Left lung (tissue), 10 donors: ENCODE measurements around the gene TRAF3. TPM values are rescaled to one million over a fixed set of nuclear protein-coding genes. Genes with fewer than 3 reads are reported as not detected.

Experiments
- ATAC-seq: fragments of 200-7000 bp; cut with Tn5 transposase; one replicate; pipeline ENCODE4 v1.9.1; 2020; ENCODE audit warnings: moderate library complexity
- DNase-seq, 4 donors: peaks; one replicate each; pipeline ENCODE4 v3.0.0-alpha.2; 2013 to 2020
- H3K27ac ChIP-seq, 2 donors: fragments of 200-600 bp; sonication (generic) in 1 of 2; one replicate each; pipeline versions ENCODE4 v1.5.0 to v1.8.0; 2020 to 2021
- H3K27me3 ChIP-seq, 2 donors: fragments of 200-600 bp; sonication (generic) in 1 of 2; one replicate each; pipeline versions ENCODE4 v1.5.0 to v1.8.0; 2020 to 2021
- H3K36me3 ChIP-seq, 2 donors: fragments of 200-600 bp; sonication (generic) in 1 of 2; one replicate each; pipeline versions ENCODE4 v1.5.0 to v1.8.0; 2020 to 2021
- H3K4me1 ChIP-seq, 2 donors: fragments of 200-600 bp; one replicate each; pipeline ENCODE4 v1.8.0; 2021
- H3K4me3 ChIP-seq, 2 donors: fragments of 200-600 bp; sonication (generic) in 1 of 2; one replicate each; pipeline versions ENCODE4 v1.5.0 to v1.8.0; 2020 to 2021; ENCODE audit warnings: mild to moderate bottlenecking in 1 of 2
- H3K9me3 ChIP-seq, 2 donors: fragments of 200-600 bp; sonication (generic) in 1 of 2; one replicate each; pipeline versions ENCODE4 v1.5.0 to v1.8.0; 2020 to 2021
- CTCF ChIP-seq, 2 donors: fragments of 200-600 bp; sonication (generic) in 1 of 2; IDR thresholded peaks; one replicate each; pipeline versions ENCODE4 v1.5.0 to v1.8.0; 2021; ENCODE audit warnings: antibody characterized with exemption in 2 of 2
- intact Hi-C, 2 donors: fragments of 100-400 bp; cut with DNase I; formaldehyde crosslinking; loops; one replicate each; pipeline versions ENCODE4 v1.11.2 to v1.14.2; 2022
- polyA plus RNA-seq, 6 donors: library from polyadenylated mRNA; unstranded; fragments of 120-200 nt; gene quantifications; one replicate each; pipeline ENCODE4 v1.2.1, GENCODE V29; 2013; ENCODE audit not compliant: insufficient read length in 6 of 6
- total RNA-seq, 2 donors: library from RNA; stranded (reverse); fragmentation: NEBNext Ultra II Directional; extraction: Animal tissue kit (Norgen Biotek cat#: 25700); gene quantifications; one replicate each; pipeline ENCODE4 v1.2.1, GENCODE V29; 2021
- donor health status: DM: no; HTN: yes; CAD: no.
- donor health status: DM: no; HTN: no; CAD: no.

TRAF3 gene
- total and polyA plus RNA-seq, 8 donors = 10.9 to 25.1 (median 13.1) TPM

GRCh38 chr14:102900631-102901571 is 123.7 kb downstream of the TRAF3 start:
- H3K9me3 ChIP-seq = no peaks in the 10 kb centered on the region
- intact Hi-C loops = no loop called here
- TF ChIP-seq CTCF (IDR thresholded peaks at IDR 0.05) = no peak
- peak; percentile 31 for ATAC-seq
- H3K4me3 ChIP-seq = no peak overlapping the region
- no peaks in the 10 kb centered on the region for H3K27me3 ChIP-seq
- H3K36me3 ChIP-seq = peaks cover 0 to 79% of the 10 kb centered on the region in 2 donors
- H3K4me1 ChIP-seq = peaks cover 8 to 10% of the 10 kb centered on the region in 2 donors
- peak in 1 of 4 donors; percentile 38 for DNase-seq
- peak overlapping the region in 1 of 2 donors; percentile 48 for H3K27ac ChIP-seq

GRCh38 chr14:102901633-102902032 is 124.4 kb downstream of the TRAF3 start:
- H3K36me3 ChIP-seq = peaks cover 0 to 81% of the 10 kb centered on the region in 2 donors
- intact Hi-C loops = no loop called here
- ATAC-seq = no peak
- no peak for TF ChIP-seq CTCF (IDR thresholded peaks at IDR 0.05)
- H3K27ac ChIP-seq = no peak overlapping the region
- H3K9me3 ChIP-seq = no peaks in the 10 kb centered on the region
- peaks cover 8 to 10% of the 10 kb centered on the region in 2 donors for H3K4me1 ChIP-seq
- DNase-seq = no peak
- H3K27me3 ChIP-seq = no peaks in the 10 kb centered on the region
- no peak overlapping the region for H3K4me3 ChIP-seq

GRCh38 chr14:102902086-102902485 is 124.8 kb downstream of the TRAF3 start:
- intact Hi-C loops = no loop called here
- no peaks in the 10 kb centered on the region for H3K9me3 ChIP-seq
- no peak for TF ChIP-seq CTCF (IDR thresholded peaks at IDR 0.05)
- H3K27ac ChIP-seq = no peak overlapping the region
- H3K36me3 ChIP-seq = peaks cover 0 to 82% of the 10 kb centered on the region in 2 donors
- H3K4me1 ChIP-seq = peaks cover 8 to 10% of the 10 kb centered on the region in 2 donors
- no peak for ATAC-seq
- H3K4me3 ChIP-seq = no peak overlapping the region
- H3K27me3 ChIP-seq = no peaks in the 10 kb centered on the region
- DNase-seq = no peak

- no peaks in the 10 kb centered on the region for H3K27me3 ChIP-seq
- peaks cover 6 to 10% of the 10 kb centered on the region in 2 donors for H3K4me1 ChIP-seq
- DNase-seq = no peak
- H3K27ac ChIP-seq = no peak overlapping the region
- H3K4me3 ChIP-seq = no peak overlapping the region
- no peaks in the 10 kb centered on the region for H3K9me3 ChIP-seq
- intact Hi-C loops = no loop called here
- TF ChIP-seq CTCF (IDR thresholded peaks at IDR 0.05) = no peak
- H3K36me3 ChIP-seq = peaks cover 0 to 83% of the 10 kb centered on the region in 2 donors
- ATAC-seq = no peak
Observed at GRCh38 chr14:102902523-102903247, 125.4 kb downstream of the TRAF3 start.
